Measurements from ENCODE around the gene SARDH.
"Not testable (repeated sequence)": the region's sequence is repeated elsewhere in the genome, so short reads cannot be mapped to it uniquely, and the experiment has no call there.

Gene SARDH

DNA sequence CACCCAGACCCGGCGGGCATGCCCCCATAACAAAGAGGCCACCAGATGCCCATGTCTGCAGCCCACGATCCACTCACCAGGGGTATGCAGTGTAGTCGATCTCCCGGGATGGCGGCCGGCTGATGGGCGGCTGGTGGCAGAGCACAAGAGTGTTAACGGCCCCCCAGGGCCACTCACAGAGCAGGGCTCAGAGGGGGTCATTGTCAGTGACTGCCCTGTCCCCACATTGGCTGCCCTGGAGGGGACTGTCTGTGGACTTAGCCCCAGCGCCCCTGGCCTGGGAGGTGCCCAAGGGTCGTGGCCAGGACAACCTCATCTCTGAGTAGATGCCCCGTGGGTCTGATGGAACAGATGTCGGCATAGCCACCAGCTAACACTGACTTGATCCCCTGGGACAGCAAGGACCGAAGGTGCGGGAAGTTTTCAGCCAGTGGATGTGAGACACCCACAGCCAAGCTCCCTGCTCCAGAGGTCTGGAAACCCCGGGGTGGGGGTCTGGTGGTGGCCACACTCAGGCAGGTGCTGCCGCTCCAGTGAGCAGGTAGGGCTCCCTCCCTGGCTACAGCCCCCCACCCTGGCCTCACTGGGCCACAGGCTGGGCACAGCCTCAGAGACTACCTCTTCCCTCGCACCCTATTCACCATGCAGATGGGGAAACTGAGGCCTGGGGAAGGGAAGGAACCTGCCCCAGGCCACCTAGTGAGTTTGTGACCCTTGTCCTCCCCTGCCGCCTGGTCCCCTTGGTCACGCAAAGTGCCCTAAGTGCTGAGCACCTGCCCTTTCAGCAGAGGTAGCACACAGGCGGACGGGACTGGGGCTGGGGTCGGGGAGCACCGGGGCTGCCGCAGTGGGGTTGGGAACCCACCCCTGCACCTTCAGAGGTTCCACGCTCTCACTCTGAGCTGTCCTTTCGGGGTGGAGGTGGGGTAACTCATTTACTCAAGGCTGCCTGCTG is 38.1 kb upstream of the SARDH start:
- DNase-seq = no peak

DNA sequence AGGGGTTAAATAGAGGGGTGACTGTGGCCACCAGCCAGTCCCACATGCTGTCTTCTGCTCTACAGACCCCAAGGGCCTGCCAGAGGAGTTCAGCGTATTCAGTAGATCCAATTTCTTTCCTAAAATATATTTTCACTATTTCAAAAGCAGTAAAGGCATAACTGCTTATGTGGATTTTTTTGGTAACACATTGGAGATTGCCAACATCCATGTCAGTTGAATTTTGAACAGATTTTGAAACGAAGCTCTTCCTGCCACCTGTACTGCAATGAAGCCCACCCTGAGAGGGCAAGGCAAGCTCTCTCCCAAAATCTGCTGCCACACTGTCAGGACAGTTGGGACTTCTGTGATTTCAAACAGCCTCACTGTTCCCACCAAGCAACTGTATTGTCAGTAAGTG is 37.1 kb upstream of the SARDH start:
- no peak for DNase-seq

DNA sequence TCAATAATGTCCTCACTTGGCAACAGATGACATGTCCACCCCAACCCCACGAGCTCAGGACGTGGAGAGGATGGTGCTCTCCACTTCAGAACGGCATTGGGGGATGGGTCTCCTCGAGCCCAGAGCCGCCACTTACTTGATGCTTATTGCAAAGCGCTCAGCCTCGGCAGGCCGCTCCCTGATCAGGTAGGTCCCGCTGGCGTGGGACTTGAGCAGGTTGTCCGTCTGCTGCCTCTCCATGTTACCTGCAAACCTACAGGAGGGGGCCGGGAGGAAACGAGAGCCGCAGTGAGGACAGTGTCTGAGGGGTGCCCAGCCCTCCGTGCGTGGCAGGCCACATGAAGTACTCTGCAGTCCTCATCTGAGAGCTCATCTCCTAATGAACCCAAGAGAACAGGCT is 36.6 kb upstream of the SARDH start:
- no peak for DNase-seq

DNA sequence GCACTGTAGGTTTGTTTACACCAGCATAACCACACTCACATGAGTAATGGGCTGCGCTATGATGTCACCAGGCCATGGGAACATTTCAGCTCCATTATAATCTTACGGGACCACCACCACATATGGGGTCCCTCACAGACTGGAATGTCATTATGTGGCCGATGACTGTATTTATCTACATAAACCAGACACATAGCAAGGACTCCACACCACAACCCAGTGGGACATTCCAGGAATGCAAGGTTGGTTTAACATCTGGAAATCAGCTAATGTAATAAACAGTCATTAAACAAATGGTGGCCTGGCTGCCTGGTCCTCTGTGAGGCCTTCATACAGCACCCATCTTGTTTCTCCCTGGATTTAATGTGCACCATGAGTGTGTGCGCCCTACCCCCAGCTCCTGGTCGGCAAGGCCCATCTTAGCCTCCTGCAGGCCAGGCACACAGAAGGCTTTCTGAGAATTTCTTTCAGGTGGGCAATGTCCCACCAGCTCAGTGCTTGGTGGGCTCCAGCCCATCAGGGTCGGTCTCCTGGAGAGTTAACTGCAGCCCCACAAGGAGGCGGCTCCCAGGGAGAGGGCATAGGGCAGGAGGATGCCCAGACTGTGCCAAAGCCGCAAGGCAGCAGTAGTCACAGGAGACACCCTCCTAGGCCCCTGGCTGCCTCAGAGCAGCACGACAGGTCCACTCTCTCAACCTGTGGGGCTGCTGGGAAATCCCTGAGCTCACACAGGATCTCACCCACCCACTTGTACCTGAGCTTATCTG is 35.9 kb upstream of the SARDH start:
- no peak for DNase-seq

DNA sequence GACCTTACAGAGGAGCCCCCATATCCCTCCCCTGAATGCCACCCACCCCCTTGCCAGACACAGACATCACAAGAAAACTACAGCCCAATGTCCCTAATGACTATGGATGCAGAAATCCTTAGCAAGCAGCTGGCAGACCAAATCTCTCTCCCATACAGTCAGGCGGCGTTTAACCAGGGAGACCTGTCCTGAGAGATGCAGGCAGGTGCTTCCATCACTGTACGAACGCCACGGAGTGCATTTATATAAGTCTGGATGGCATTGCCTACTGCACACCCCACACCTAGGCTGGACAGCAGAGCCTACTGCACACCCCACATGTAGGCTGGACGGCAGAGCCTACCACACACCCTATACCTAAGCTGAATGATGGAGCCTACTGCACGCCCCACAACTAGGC is 34.4 kb upstream of the SARDH start:
- no peak for DNase-seq

DNA sequence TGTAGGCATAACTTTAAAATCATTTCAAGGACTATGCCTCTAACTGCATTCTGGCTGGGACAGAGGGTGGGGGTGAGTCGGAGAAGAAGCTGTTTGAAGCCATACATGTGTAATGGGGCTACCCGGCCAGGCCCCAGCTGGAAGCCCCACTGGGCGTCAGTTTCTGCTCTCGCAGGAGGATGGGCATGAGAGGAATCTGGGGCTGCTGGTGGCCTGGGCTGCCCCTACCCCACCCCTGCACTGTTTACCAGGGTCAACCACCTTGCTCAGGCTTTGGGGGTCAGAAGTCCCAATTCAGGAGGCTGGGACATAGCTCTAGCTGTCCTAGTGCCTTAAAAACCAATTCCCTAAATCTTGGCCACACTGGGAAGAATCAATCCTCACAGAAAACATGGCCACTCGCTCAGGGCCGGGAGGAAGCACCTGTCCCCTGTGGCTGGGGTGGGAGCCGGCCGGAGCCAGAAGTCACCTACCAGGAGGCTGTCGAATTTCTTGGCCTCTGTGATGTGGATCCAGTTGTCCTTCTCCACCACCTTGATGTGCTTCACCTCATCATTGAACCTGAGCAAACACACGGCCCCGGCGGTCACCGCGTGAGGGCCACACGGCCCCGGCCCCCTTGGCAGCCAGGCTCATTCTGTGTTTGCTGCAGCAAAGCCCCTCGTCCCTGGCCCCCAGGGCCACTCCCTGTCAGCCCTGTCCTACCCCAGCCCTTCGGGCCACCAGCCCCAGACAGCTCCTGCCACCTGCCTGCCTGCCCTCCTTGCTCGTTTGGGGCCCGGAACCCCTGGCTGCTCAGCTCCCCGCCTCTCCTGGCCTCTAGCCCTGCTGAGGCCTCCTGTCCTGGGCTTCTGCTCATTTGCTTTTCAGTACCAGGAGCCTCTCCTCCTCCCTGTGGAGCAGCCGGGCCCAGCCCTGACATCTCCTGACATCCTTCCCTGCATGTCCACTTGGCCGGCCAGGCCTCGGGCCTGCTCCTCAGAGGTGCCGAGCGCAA is 33.6 kb upstream of the SARDH start:
- no peak for DNase-seq

DNA sequence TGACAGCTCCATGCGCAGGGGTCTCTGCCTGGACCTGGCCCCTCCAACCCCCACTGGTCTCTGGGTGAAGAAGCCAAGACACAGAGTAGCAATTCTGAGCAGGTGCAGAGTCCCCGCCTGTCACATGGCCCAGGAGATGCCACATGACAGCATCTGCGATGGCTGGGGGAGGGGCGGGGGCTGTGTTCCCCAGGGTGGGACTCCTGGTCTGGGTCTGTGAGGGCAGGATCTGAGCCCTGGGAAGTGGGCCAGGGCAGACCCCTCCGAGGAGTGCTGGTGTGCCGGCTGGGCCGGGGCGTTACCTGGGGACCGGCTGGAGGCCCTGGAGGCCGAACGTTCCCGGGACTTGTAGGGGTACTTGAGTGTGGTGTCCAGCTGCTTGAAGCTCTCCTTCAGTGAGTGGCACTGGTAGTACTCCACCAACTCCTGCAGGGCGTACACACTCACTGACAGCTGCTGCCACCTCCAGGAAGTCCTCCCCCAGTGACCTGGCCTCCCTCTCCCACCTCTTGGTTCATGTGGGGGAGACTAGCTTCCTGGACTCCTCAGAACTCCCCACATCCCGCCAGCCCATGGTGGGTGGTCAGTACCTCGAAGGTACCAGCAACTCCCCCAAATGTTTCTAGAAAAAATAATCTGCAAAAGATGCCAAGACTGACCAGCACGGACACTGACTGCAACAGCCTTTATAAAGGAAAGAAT is 32.1 kb upstream of the SARDH start:
- no peak for DNase-seq

DNA sequence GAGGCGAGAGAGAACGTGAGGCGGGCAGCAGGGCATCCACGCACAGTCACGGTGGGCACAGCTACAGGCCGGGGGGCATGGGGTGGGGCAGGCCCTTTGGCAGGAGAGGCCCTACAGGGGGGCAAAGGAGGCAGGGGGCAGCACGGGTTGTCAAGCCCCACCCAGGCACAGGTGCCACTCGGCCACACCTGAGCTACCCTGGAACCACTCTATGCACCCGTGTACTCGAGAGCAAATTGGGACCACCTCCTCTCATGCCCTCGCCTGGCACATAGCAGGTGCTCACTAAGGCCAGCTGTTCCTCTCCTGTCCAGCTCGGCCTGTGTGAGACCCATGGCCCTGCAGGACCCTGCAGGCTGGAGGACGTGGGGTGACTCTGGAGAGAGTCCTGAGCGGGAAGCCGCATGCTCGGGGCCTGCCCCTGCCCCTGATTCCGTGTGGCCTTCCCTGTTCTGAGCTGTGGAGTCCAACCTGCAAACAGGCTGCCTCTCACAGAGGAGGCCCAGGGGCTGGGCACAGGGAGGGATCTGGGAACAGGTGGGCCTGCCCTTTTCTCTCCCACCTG is 31.4 kb upstream of the SARDH start:
- DNase-seq = no peak

DNA sequence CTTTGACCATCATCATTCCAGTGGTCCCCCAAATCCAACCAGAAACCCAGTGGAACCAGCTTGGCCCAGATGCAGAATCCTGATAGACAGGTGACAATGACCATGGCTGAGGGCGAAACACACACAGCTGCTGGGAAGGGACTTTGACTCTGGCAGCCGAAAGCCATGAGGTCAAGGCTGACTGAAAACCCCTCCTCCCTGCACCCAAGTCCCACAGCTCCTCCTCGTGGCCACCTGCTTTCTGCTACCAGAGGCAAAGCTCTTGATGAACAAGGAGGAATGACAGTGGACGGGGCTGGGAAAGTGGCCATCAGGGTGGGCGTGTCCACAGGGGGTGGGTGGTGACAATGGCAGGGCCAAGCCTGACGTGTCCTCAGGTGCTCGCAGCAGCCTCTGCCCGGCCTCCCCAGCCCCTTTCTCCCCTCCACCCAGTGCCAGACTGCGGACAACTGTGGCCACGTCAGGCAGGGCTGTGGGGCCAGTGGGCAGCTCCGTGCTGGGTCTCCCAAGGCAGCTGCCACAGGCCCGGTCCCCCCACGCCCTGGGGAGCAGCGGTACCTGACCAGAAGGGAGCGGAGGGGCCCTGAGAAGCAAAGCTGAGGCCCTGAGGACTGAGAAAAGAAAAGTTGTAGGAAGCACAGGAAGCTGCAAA is 30.8 kb upstream of the SARDH start:
- no peak for DNase-seq

DNA sequence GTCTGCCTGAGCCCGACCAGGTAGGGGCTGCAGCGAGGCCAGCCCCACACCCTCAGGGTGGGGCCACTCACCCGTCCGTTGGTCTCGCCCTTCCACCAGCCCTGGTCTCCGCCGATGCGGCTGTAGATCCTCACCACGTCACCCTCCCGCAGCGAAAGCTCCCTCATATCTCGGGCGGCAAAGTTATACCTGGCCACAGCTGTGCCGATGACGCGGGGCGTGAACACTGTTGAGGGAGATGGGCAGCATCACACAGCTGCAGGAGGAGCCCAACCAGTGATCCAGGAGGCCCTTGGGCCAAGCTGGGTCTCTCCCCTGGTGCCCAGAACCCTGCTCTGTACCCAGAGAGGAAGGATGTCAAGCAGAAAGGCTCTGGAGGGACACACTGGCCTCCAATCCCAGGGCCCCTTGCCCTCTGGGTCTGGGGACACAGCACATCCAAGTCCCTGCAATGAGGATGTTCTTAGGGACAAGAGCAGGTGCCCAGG is 30.3 kb upstream of the SARDH start:
- no peak for DNase-seq

DNA sequence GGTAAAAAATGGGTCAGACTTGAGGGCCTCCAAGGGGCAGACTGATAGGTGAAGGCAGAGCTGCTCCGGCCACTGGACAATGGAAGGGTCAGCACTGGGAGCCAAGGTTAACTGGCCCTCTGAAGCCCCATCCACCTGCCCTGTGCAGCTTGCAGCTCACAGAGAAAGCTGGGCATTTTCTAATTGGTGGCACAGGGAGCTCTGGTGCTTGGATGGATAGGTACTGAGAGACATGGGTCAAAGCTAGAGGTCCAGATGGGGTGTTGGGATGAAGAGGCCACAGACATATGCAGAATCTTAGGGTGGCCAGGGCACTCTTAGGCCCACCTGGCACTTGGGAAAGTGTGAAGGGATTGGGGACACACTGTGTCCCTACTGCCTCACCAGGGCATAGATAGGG is 29.5 kb upstream of the SARDH start:
- no peak for DNase-seq

DNA sequence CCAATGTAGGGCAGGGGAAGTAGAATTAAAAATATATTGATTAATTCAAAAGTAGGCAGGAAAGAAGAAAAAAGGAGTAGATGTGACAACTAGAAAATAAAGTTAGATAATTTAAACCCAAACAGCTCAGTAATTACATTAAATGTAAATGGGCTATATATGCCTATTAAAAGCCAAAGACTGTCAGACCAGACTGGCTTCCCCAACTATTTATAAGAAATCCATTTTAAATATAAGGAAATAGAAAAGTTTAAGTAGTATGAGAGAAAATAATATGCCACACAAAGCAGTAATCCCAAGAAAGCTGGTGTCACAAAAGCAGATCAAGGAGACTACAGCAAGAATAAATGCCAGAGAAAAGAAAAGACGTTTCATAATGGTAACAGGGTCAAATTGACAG is 28.9 kb upstream of the SARDH start:
- DNase-seq = no peak

DNA sequence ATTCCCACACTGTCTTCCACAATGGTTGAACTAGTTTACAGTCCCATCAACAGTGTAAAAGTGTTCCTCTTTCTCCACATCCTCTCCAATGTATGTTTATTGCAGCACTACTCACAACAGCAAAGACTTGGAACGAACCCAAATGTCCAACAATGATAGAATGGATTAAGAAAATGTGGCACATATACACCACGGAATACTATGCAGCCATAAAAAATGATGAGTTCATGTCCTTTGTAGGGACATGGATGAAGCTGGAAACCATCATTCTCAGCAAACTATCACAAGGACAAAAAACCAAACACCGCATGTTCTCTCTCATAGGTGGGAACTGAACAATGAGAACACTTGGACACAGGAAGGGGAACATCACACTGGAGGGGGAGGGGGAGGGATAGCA is 28.1 kb upstream of the SARDH start:
- DNase-seq = not testable (repeated sequence)

DNA sequence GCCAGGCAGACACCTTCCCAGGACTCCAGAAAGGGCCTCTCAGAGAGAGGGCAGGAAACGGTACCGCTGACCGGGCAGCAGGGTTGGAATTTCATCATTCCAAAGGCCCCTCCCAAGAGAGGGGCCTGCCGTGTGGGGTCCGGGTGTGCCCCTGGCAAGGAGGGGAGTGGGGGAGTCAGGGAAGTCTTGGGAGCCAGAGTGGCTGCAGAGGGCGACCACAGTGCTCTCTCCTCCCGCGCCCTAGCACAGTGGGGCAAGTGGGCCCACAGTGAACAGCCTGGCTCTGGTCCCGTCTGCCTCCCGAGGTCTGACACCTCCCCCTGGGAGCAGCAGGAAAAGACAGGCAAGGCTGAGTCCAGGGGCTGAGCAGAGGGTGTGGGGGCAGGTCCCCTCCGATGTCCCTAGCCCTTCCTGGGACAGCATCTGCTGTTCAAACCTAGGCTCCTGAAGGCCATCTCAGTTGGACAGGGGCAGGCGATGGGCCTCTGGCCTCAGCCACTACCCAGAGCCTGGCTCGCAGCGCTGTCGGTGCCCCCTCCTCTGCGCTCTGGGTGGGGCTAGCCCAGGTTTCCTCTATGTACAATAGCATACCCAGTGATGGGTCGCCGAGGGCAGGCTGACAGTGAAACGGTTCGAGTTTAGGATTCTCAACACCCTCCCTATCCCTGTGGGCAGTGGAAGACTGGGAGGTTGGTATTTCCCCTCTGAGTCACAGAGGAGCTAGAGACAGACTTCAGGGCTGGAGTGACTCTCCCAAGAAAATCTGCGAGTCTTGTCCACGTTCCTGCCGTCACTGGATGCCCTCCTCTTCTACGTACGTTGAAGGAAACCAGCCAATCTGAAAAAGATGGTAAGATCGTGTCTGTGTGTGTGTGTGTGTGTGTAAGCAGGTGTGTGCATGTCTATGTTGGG is 25.4 kb upstream of the SARDH start:
- no peak for DNase-seq

DNA sequence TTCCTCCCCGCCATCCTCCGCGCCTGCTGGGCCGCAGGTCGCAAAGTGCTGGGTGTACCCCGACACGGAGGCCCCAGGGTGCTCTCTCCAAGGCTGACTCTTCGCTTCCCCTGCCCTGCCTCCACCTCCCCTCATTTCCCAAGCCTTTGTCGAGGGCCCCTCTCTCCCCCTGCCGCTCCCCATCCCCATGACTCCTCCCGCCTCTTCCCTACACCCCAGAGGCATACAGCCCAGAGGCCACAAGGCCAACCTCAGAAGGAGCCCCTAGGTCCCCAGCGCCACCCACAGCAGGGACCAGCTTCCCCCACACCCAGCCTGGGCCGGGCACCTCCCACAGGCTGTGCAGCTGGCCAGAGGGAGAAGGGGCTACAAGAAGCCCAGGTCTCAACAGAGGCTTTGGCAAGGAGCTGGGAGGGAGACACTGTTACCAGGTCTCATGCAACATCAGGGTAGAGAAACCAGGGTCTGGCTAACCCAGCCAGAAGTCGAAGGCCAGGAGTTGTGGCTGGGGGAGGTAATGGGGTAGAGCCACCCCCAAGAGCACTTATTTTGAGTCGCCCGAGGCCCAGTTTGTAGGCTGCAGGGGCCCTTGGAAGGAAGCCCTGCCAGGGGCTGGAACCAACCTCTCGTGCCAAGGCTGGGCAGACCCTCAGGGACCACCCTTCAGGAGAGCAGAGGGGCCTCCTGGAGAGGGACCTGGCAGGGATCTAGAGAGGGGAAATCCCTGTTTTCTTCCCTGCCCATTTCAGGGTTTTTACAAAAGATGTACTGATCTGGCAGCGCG is 24.5 kb upstream of the SARDH start:
- DNase-seq = no peak

DNA sequence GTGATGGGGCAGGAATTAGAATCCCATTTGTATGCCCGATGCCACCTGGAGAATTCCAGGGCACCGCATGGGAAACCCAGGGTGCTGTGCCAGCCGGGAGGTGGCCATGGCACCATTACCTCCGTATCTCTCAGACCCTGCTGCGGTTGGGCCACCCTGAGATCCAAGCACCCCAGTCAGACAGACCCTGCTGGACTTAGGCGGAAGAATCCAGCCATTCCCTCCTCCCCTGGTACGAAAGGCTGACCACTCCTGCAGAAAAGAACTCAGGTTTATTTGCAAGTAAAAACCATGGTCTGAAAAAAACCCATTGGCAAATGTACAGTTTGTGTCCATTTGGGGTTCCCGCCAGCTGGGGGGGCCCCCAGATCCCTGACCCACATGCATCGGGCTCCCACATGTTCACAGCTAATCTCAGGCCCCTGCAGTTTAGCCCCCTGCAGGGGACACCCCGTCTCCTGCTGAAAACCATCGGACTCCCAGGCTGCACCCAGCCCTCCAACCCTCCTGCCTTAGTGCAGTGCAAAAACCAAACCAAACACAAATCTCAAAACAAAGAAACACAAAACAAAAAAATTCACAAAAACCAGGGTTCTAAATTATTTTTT is 23.6 kb upstream of the SARDH start:
- no peak for DNase-seq

DNA sequence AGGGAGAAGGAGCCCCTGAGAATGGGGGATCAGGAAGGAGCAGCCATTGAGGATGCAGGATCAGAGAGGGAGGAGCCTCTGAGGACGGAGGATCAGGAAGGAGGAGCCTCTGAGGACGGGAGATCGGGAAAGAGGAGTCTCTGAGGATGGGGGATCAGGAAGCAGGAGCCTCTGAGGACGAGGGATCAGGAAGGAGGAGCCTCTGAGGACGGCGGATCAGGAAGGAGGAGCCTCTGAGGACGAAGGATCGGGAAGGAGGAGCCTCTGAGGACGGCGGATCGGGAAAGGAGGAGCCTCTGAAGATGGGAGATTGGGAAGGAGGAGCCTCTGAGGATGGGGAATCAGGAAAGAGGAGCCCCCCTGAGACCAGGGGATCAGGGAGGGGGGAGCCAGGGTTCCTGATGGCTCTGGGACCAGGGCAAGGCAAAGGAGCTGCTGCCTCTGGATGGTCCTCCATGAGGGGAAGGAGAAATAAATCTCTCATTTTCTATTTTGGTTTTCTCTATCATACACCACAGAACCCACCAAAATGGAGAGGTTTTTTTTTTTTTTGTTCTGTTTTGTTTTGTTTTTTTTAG is 22.6 kb upstream of the SARDH start:
- DNase-seq = no peak

DNA sequence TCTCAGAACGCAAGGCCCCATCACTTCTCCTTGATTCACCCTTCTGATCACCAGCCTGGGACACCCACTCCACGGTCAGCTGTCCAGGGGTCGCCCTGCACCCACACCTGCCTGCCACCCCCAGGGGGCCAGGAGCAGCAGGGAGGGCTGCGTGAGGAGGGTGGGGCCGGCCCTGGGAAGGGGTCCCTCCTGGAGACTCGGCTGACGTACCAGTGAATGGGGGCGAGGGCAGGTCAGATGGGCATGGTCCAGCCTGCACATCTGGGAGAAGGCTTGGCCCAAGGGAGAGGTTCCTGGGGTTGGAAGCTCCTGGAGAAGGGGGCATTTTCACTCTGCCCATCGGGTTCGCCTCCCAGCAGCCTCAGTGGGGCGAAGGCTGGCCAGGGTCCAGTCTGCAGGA is 21.8 kb upstream of the SARDH start:
- DNase-seq = no peak

Measured in stimulated activated CD4-positive, alpha-beta T cell treated with anti-CD3 and anti-CD28 coated beads, Interleukin-1b, Interleukin-23, amount 100 ng/mL, for 48 hours (primary cell).